Kasumi-1 (cell line): Measurements from ENCODE around the gene BTBD6.
"Not testable (repeated sequence)": the region's sequence is repeated elsewhere in the genome, so short reads cannot be mapped to it uniquely, and the experiment has no call there.

Experiments used
- DNase-seq, 2 experiments: peaks; one replicate each; lab custom pipeline; 2025; lab: John Stamatoyannopoulos, UW

Gene BTBD6

GRCh38 chr14:105269405-105269804 lies 21.1 kb downstream of the BTBD6 start:
- DNase-seq = no peak

GRCh38 chr14:105271224-105271890 lies 23.0 kb downstream of the BTBD6 start:
- no peak for DNase-seq

- DNase-seq = no peak
These were observed 24.3 kb downstream of the BTBD6 start for GRCh38 chr14:105272623-105273022.

GRCh38 chr14:105273062-105273461 lies 24.7 kb downstream of the BTBD6 start:
- no peak for DNase-seq

- DNase-seq = no peak
These were observed 26.3 kb downstream of the BTBD6 start for GRCh38 chr14:105274637-105275036.

GRCh38 chr14:105275267-105275946 lies 27.1 kb downstream of the BTBD6 start:
- DNase-seq = no peak

GRCh38 chr14:105277448-105277847 lies 29.1 kb downstream of the BTBD6 start:
- DNase-seq = not testable (repeated sequence)

GRCh38 chr14:105279642-105280361 lies 31.5 kb downstream of the BTBD6 start:
- no peak for DNase-seq

- DNase-seq = no peak
These were observed 32.2 kb downstream of the BTBD6 start for GRCh38 chr14:105280525-105280924.

GRCh38 chr14:105281371-105282097 lies 33.2 kb downstream of the BTBD6 start:
- peak; percentile 74 to 92 for DNase-seq

GRCh38 chr14:105282098-105282725 lies 33.9 kb downstream of the BTBD6 start:
- DNase-seq = no peak

GRCh38 chr14:105283028-105283427 lies 34.7 kb downstream of the BTBD6 start:
- DNase-seq = no peak

- DNase-seq = peak; percentile 67 to 74
These were observed 35.6 kb downstream of the BTBD6 start for GRCh38 chr14:105283899-105284298.

GRCh38 chr14:105285174-105285573 lies 36.8 kb downstream of the BTBD6 start:
- DNase-seq = no peak

- DNase-seq = no peak
These were observed 38.4 kb downstream of the BTBD6 start for GRCh38 chr14:105286759-105287144.

GRCh38 chr14:105287249-105288102 lies 39.1 kb downstream of the BTBD6 start:
- no peak for DNase-seq

GRCh38 chr14:105288936-105289335 lies 40.6 kb downstream of the BTBD6 start:
- not testable (repeated sequence) for DNase-seq

- no peak for DNase-seq
These were observed 42.5 kb downstream of the BTBD6 start for GRCh38 chr14:105290621-105291346.

- peak; percentile 79 to 84 for DNase-seq
These were observed 44.7 kb downstream of the BTBD6 start for GRCh38 chr14:105292826-105293711.
